ENCODE measurements around the gene TMEM95.

TMEM95 gene

DNA sequence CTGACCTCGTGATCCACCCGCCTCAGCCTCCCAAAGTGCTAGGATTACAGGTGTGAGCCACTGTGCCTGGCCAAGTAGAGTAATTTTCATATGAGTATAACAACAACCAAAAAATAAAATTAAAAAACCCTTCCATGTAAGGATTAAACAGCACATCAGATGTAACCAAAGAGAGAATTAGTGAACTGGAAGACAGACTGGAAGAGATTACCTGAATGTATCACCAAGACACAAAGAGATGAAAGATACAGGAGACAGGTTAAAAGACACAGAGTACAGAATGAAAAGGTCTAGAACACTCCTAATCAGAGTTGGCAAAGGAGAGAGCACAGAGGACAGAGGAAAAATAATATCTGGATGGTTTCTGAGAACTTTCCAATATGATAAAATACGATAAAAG, 24.2 kb downstream of the TMEM95 start:
- CTCF ChIA-PET = no interaction called here
- Histone ChIP-seq H3K36me3 (ENCODE audit: control insufficient read depth in 2 of 2, insufficient read depth in 1 of 2, low read length in 2 of 2) (no peaks in the 10 kb centered on the region), H3K27ac (ENCODE audit: extremely low read depth, low read depth, low read length) (no peak overlapping the region), H3K4me3 (ENCODE audit: low read depth, low read length) (no peak overlapping the region), H3K4me1 (ENCODE audit: control insufficient read depth, insufficient read depth, low read length) (no peaks in the 10 kb centered on the region), H3K9me3 (ENCODE audit: control insufficient read depth, insufficient read depth, low read depth, low read length) (no peaks in the 10 kb centered on the region)
- POLR2A ChIA-PET = no interaction called here
- TF ChIP-seq ZNF558 (tag by site-specific recombination; IDR thresholded peaks at IDR 0.05) = peak; percentile 77
- TF ChIP-seq, protein P1, sequence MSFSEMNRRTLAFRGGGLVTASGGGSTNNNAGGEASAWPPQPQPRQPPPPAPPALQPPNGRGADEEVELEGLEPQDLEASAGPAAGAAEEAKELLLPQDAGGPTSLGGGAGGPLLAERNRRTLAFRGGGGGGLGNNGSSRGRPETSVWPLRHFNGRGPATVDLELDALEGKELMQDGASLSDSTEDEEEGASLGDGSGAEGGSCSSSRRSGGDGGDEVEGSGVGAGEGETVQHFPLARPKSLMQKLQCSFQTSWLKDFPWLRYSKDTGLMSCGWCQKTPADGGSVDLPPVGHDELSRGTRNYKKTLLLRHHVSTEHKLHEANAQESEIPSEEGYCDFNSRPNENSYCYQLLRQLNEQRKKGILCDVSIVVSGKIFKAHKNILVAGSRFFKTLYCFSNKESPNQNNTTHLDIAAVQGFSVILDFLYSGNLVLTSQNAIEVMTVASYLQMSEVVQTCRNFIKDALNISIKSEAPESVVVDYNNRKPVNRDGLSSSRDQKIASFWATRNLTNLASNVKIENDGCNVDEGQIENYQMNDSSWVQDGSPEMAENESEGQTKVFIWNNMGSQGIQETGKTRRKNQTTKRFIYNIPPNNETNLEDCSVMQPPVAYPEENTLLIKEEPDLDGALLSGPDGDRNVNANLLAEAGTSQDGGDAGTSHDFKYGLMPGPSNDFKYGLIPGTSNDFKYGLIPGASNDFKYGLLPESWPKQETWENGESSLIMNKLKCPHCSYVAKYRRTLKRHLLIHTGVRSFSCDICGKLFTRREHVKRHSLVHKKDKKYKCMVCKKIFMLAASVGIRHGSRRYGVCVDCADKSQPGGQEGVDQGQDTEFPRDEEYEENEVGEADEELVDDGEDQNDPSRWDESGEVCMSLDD (tag by site-specific recombination; IDR thresholded peaks at IDR 0.05) = no peak
- TF ChIP-seq SETDB1 (IDR thresholded peaks at IDR 0.05; ENCODE audit: insufficient read length, low read length) = peak; percentile 20
- TF ChIP-seq, protein P2, sequence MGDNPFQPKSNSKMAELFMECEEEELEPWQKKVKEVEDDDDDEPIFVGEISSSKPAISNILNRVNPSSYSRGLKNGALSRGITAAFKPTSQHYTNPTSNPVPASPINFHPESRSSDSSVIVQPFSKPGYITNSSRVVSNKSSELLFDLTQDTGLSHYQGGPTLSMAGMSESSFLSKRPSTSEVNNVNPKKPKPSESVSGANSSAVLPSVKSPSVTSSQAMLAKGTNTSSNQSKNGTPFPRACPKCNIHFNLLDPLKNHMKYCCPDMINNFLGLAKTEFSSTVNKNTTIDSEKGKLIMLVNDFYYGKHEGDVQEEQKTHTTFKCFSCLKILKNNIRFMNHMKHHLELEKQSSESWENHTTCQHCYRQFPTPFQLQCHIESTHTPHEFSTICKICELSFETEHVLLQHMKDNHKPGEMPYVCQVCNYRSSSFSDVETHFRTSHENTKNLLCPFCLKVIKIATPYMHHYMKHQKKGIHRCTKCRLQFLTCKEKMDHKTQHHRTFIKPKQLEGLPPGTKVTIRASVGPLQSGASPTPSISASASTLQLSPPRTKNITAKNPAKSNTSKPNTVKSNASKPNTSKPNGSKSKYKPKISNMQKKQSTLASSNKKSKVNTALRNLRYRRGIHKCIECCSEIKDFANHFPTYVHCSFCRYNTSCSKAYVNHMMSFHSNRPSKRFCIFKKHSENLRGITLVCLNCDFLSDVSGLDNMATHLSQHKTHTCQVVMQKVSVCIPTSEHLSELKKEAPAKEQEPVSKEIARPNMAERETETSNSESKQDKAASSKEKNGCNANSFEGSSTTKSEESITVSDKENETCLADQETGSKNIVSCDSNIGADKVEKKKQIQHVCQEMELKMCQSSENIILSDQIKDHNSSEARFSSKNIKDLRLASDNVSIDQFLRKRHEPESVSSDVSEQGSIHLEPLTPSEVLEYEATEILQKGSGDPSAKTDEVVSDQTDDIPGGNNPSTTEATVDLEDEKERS (tag by site-specific recombination; IDR thresholded peaks at IDR 0.05) = 0 out of 2 replicates have a peak, but pooled peaks have one; percentile 52
- TF ChIP-seq, protein P3, sequence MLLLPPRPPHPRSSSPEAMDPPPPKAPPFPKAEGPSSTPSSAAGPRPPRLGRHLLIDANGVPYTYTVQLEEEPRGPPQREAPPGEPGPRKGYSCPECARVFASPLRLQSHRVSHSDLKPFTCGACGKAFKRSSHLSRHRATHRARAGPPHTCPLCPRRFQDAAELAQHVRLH (tag by site-specific recombination; IDR thresholded peaks at IDR 0.05) = 0 out of 2 replicates have a peak, but pooled peaks have one; percentile 39
- TF ChIP-seq, protein P4, sequence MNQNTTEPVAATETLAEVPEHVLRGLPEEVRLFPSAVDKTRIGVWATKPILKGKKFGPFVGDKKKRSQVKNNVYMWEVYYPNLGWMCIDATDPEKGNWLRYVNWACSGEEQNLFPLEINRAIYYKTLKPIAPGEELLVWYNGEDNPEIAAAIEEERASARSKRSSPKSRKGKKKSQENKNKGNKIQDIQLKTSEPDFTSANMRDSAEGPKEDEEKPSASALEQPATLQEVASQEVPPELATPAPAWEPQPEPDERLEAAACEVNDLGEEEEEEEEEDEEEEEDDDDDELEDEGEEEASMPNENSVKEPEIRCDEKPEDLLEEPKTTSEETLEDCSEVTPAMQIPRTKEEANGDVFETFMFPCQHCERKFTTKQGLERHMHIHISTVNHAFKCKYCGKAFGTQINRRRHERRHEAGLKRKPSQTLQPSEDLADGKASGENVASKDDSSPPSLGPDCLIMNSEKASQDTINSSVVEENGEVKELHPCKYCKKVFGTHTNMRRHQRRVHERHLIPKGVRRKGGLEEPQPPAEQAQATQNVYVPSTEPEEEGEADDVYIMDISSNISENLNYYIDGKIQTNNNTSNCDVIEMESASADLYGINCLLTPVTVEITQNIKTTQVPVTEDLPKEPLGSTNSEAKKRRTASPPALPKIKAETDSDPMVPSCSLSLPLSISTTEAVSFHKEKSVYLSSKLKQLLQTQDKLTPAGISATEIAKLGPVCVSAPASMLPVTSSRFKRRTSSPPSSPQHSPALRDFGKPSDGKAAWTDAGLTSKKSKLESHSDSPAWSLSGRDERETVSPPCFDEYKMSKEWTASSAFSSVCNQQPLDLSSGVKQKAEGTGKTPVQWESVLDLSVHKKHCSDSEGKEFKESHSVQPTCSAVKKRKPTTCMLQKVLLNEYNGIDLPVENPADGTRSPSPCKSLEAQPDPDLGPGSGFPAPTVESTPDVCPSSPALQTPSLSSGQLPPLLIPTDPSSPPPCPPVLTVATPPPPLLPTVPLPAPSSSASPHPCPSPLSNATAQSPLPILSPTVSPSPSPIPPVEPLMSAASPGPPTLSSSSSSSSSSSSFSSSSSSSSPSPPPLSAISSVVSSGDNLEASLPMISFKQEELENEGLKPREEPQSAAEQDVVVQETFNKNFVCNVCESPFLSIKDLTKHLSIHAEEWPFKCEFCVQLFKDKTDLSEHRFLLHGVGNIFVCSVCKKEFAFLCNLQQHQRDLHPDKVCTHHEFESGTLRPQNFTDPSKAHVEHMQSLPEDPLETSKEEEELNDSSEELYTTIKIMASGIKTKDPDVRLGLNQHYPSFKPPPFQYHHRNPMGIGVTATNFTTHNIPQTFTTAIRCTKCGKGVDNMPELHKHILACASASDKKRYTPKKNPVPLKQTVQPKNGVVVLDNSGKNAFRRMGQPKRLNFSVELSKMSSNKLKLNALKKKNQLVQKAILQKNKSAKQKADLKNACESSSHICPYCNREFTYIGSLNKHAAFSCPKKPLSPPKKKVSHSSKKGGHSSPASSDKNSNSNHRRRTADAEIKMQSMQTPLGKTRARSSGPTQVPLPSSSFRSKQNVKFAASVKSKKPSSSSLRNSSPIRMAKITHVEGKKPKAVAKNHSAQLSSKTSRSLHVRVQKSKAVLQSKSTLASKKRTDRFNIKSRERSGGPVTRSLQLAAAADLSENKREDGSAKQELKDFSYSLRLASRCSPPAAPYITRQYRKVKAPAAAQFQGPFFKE (tag by site-specific recombination; IDR thresholded peaks at IDR 0.05; ENCODE audit: borderline replicate concordance) = no peak

DNA sequence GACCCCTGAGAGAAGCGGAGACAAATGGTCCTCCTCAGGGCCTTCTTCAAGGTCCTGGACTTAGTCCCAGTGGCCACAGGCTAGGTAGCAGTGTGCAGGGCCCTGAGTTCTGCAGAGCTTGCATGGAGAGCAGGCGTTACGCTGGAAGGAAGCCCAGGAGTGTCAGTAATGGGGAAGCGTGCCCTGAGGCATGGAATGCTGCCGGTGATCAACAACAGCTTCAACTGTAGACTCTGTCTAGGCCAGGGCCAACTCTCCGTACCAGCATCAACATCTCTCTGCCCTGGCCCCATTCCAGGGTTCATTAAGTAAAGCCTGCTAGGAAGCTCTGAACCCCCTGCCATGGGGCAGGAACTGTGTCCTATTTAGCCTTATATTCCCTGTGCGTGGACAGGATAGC, 25.4 kb downstream of the TMEM95 start:
- Histone ChIP-seq H3K36me3 (ENCODE audit: control insufficient read depth in 2 of 2, insufficient read depth in 1 of 2, low read length in 2 of 2) (no peaks in the 10 kb centered on the region), H3K4me1 (ENCODE audit: control insufficient read depth, insufficient read depth, low read length) (no peaks in the 10 kb centered on the region), H3K27ac (ENCODE audit: extremely low read depth, low read depth, low read length) (no peak overlapping the region), H3K4me3 (ENCODE audit: low read depth, low read length) (peak overlapping the region; percentile 47; the same call in 1 of the 2 replicates), H3K9me3 (ENCODE audit: control insufficient read depth, insufficient read depth, low read depth, low read length) (no peaks in the 10 kb centered on the region)
- ChIA-PET POLR2A (interaction anchor here (1.3 kb wide), 1 partner anchor 24 kb away, joined by 9 read pairs; the partner anchor contains the start of gene TMEM256), CTCF (interaction anchor here (0.6 to 1.3 kb wide), 4 partner anchors 9 to 180 kb away, joined by 3 to 5 read pairs (median 4); no protein-coding TSS in a partner anchor)
- TF ChIP-seq ZBTB17 (tag by site-specific recombination; IDR thresholded peaks at IDR 0.05) = no peak
